IPS-18c (cell line): ENCODE results near the gene ADGRG4.
"Not testable (repeated sequence)": the region's sequence is repeated elsewhere in the genome, so short reads cannot be mapped to it uniquely, and the experiment has no call there.

ENCODE experiments used
- H3K4me3 ChIP-seq: 2 replicates; pipeline ENCODE4 v1.7.0; 2013; ENCODE audit warnings: low read depth, mild to moderate bottlenecking, low read length, moderate library complexity; ENCODE audit not compliant: insufficient read depth
- H3K9me3 ChIP-seq: one replicate; pipeline ENCODE4 v1.6.1; 2013; ENCODE audit warnings: mild to moderate bottlenecking, low read length, moderate library complexity; ENCODE audit not compliant: control insufficient read depth, insufficient read depth

The ADGRG4 gene

DNA sequence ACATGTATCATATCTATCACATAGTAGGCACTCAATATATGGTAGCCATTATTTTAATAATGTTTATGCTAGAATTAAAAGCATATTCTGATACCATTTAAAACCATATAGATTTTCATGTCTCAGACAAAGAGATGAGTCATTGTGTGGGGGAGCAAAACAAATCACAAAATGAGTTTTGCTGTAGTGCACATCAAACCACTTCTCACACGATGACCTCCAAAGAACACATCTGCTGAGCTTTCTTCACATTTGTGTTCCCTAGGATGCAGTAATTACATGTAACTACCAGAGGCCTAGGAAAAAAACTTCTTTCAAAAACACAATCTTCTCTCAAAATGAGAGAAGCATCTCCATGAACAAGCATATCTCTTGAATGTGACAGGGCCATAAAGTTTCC lies 130.9 kb downstream of the ADGRG4 start:
- Histone ChIP-seq H3K9me3 (peaks cover 2% of the 10 kb centered on the region), H3K4me3 (no peak overlapping the region)

DNA sequence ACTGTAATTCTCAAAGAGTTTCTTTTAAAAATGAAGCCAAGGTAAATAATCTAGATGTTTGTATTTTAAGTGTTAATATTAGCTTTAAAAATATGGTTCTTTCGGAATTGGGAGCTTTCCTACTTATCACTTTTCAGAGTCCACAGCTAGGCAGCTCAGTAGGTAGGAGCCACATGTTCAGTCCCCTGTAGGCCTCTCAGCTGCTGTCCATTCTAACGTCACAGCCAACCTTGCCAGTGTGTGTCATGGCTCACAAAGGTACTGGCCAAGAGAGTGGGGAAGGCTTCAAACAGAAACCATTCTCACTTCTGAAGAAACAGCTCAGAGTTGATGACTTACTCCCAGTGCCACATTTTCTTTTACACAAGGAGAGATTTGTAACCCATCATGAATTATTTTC lies 137.0 kb downstream of the ADGRG4 start:
- Histone ChIP-seq H3K4me3 (no peak overlapping the region), H3K9me3 (no peaks in the 10 kb centered on the region)

GRCh38 chrX:136438192-136438591 lies 137.4 kb downstream of the ADGRG4 start:
- Histone ChIP-seq H3K9me3 (no peaks in the 10 kb centered on the region), H3K4me3 (no peak overlapping the region)

- H3K4me3 ChIP-seq, H3K9me3 ChIP-seq: not testable (repeated sequence)
Measured at GRCh38 chrX:136445674-136446073, 144.9 kb downstream of the ADGRG4 start.

DNA sequence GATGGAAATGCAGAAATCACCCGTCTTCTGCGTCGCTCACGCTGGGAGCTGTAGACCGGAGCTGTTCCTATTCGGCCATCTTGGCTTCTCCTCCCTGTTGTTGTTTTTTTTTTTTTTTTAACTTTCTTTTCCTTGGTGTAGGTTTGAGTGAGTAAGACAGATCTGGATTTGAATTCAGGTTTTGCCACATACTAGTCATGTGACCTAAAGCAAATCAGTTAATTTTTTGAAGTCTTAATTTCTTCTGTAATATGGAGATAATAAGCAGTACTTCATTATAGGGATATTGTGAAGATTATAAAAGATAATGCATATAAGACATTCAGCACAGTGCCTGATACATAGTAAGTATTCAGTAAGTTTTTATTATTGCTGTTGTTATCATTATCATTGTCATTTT lies 145.4 kb downstream of the ADGRG4 start:
- Histone ChIP-seq H3K4me3 (no peak overlapping the region), H3K9me3 (peaks cover 7% of the 10 kb centered on the region)

DNA sequence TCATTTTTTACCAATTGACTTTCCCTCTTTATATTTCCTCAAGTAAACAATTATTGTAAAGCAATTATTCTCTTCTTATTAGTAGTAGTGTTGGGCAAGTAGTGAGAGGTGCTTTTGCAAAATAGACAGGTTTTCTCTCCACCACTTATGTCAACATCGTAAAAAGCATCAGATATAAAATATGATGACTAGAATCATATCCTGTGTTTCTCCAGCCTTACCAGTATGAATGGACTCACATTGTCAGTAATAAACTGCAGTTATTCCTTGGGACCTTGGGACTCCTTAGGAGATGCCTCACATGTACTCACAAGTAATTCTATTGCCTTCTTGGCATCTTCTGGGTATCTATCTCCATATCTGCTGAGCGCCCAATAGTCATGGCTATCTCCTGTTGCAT lies 146.5 kb downstream of the ADGRG4 start:
- Histone ChIP-seq H3K9me3 (peaks cover 10% of the 10 kb centered on the region), H3K4me3 (no peak overlapping the region)

DNA sequence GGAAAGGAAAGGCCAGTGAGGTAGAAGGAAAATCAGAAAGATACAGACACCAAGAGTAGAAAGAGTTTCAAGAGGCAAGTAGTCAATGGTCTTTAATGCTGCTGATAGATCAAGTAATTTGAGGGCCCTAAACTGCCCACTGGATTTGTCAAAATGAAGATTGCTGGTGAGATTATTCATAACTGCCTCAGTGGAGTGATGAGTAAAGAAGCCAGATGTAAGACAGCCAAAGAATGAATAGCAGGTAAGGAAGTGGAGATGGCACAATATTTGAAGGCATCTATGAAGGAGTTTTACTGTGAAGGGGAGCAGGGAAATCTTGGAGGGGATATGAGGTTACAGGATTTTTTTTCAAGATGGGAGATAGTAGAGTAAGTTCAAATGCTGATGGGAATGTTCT lies 147.2 kb downstream of the ADGRG4 start:
- Histone ChIP-seq H3K9me3 (peaks cover 10% of the 10 kb centered on the region), H3K4me3 (no peak overlapping the region)

- peaks cover 10% of the 10 kb centered on the region for H3K9me3 ChIP-seq
- no peak overlapping the region for H3K4me3 ChIP-seq
Measured at GRCh38 chrX:136450050-136450830, 149.5 kb downstream of the ADGRG4 start.

DNA sequence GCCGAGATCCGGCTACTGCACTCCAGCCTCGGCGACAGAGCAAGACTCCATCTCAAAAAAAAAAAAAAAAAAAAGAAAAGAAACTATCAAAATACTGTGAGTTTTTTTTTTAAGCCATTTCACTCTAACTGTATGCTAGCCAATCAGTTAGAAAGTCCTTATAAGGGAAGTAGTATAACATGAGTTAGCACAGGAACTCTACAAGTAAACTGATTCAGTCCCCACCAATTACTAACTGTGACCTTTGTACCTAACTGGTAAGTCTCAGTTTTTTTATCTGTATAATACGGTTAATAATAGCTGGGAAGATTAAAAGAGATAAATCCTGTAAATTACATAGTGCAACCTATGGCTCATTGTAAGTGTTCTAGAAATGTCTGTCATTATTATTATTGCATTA lies 151.9 kb downstream of the ADGRG4 start:
- peaks cover 10% of the 10 kb centered on the region for H3K9me3 ChIP-seq
- no peak overlapping the region for H3K4me3 ChIP-seq

GRCh38 chrX:136453114-136453513 lies 152.4 kb downstream of the ADGRG4 start:
- Histone ChIP-seq H3K4me3 (no peak overlapping the region), H3K9me3 (peaks cover 6% of the 10 kb centered on the region)

DNA sequence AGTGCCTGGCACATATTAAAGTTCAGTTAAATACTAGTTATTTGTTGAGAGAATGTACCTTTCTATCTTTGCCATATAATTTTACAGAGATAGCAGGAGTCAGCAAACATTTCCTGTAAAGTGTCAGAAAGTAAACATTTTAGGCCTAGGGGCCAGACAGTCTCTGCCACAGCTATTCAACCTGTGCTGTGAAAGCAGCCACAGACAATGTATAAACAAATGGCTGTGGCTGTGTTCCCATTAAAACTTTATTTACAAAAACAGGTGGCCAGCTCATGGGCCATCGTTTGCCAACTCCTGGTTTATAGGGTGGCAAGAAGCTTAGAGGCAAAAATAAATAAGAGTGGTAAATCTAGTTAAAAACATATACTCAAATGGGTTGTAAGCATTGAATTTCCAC lies 153.0 kb downstream of the ADGRG4 start:
- Histone ChIP-seq H3K9me3 (peaks cover 6% of the 10 kb centered on the region), H3K4me3 (no peak overlapping the region)

GRCh38 chrX:136456133-136456532 lies 155.4 kb downstream of the ADGRG4 start:
- Histone ChIP-seq H3K4me3 (no peak overlapping the region), H3K9me3 (peaks cover 5% of the 10 kb centered on the region)

DNA sequence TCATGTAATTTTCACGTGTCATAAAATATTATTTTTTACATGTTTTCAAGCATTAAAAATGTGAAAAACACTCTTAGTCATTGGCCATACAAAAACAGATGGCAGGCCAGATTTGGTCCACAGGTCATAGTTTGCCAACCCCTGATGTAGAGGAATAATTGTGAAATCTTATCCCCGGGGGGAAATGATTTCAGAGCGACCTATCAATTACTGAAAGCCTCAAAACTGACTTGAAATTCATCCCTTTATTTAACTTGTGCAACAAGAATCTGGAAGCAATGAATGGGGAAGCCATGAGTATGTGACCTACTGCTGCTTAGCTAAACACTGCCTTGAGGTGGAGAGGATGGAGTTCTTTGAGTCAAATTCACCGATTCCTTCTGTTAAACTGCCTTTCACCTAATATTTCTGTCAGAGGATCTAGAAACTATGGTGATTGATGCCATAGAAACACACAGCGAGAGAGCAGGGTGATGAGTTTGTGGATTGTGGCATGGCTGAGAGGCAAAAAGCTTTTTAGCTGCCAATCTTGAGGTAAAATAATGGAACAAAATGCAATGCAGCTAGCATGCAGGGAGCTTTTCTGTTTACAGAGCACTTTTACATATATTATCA lies 156.6 kb downstream of the ADGRG4 start:
- Histone ChIP-seq H3K9me3 (peaks cover 2% of the 10 kb centered on the region), H3K4me3 (no peak overlapping the region)

DNA sequence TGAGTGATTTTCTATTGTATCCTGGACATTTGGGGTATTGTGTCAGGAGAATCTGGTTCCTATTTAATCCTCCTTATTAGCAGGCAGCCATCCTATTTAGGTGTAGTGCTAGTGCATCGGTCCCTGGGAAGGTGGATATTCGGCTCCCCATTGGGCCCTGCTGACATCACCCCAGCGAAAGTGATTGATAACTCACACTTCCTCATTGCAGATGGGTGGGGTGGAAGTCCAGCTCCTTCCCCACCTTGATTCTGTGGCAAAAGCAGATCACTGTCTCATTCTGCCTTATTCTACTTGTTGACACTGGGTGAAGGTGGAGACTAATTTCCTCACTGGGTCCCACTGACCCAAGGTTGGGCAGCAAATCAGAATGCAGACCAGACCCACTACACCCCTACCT lies 163.8 kb downstream of the ADGRG4 start:
- Histone ChIP-seq H3K4me3 (no peak overlapping the region), H3K9me3 (peaks cover 2% of the 10 kb centered on the region)
